SW 1271 (cell line): ENCODE data around the gene OSBPL1A.
"Not testable (repeated sequence)": the region's sequence is repeated elsewhere in the genome, so short reads cannot be mapped to it uniquely, and the experiment has no call there.

Experiments
- DNase-seq, 2 experiments: peaks; one replicate each; lab custom pipeline; 2025; lab: John Stamatoyannopoulos, UW

The OSBPL1A gene

DNA sequence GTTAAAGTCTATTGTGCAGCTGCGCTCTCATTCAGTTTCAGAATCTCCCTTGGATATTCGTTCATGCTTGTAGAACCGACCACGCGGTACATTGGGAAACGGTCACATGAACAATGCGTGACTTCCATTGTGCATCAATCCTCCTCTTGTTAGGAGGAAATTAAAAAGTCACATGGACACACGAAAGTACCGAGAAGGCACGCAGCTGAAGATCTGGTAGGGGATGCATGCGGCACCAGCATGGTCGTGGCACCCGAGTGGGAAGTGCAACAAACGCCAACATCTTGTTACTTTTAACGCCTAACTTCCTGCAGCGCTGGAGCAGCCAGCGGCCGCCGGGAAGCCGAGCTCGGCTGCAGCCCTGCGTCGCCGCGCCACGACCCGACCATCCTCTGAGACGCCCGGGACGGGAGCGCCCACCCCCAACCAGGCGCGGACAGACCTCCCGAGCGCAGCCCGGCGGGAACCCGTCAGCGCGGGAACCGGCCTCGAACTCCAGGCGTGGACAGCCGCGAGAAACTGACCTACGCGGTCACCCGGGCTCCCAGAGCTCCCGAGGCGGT is 412 bp downstream of the OSBPL1A start:
- peak; percentile 28 to 52 for DNase-seq

DNA sequence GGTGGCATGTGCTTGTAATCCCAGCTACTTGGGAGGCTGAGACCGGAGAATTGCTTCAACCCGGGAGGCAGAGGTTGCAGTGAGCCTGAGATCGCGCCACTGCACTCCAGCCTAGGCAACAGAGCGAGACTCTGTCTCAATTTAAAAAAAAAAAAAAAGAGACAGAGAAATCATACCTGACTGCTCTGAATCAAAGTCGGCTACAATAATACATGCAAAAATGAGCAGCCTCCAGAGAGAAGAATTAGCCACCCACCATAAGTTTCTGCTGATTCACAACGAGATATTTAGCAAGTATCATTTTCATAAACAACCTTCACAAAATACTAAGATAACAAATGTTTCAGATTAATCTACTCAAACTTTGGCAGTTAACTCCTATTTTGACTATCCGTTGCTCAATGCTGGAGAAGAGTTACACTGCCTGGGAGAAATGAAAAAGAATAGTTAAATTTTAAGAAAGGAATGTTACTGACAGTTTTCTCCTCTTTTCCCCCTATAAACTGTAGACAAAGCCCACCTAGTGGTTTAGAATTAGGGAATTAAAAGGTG is 1.5 kb downstream of the OSBPL1A start:
- DNase-seq, result no peak

DNA sequence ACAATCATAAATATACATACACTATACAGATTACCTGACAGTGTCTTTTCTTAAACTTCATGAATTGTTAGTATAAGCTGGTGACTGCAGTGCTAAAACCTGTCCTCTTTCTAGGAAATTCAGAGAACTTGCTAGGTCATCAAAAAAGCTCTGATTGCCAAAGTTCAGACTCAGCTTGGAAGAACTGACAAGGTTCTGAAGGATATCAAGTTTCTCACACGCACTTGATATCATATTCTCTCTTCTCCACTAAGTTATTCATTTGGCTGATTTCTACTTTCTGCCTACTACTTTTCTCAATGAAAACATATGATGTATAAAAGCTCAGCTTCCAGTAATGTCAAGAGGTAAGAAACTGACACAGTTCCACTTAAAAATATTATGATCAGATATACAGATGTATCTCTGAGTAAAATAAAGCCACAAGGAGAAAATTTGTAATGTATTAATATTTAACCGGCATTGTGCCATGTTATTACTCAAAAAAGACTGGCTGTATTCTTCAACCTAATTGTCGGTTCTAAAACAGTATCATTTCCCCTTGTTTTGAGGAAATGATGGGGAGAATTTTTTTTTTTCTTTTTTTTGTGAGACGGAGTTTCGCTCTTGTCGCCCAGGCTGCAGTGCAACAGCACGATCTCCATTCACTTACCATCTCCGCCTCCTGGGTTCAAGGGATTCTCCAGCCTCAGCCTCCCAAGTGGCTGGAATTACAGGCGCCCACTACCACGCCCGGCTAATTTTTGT is 2.4 kb downstream of the OSBPL1A start:
- no peak for DNase-seq

- no peak for DNase-seq
Observed at GRCh38 chr18:24388957-24389356, 8.7 kb downstream of the OSBPL1A start.

DNA sequence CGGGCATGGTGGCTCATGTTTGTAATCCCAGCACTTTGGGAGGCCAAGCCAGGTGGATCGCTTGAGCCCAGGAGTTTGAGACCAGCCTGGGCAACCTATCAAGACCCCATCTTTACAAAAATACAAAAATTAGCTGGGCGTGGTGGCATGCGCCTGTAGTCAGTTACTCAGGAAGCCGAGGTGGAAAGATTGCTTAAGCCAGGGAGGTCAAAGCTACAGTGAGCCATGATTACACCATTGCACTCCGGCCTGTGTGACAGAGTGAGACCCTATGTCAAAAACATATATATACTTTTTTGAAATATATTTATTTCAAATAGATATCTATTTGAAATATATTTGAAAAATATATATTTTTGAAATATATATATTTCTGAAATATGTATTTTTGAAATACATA is 10.9 kb downstream of the OSBPL1A start:
- DNase-seq, result no peak

- no peak for DNase-seq
Observed at GRCh38 chr18:24381126-24381525, 16.5 kb downstream of the OSBPL1A start.

DNA sequence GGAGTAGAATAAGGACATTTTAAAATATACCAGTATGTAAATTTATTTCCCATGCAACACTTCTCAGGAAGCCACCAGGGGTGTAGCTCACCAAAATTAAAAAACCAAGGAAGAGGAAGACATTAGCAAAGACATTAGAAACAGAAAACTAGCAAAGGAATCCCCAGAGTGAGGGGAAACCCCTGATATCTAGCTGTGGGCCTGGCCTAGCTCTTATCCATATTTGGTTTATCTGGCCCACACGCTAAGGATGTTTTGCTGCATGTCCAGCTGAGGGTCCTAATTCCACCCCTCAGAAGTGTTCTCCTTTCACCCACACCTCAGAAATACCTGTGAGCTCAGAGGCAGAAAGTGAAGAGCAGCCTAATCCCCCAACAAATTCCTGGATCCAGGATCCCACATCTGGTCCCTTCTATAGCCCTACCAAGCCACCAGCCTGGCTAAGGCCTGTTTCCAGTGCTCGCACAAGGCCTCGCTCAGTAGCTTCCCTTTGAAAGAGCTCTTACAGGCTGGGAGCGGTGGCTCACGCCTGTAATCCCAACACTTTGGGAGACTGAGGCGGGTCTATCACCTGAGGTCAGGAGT is 17.4 kb downstream of the OSBPL1A start:
- no peak for DNase-seq

- DNase-seq, result no peak
Observed at GRCh38 chr18:24378598-24378997, 19.0 kb downstream of the OSBPL1A start.

DNA sequence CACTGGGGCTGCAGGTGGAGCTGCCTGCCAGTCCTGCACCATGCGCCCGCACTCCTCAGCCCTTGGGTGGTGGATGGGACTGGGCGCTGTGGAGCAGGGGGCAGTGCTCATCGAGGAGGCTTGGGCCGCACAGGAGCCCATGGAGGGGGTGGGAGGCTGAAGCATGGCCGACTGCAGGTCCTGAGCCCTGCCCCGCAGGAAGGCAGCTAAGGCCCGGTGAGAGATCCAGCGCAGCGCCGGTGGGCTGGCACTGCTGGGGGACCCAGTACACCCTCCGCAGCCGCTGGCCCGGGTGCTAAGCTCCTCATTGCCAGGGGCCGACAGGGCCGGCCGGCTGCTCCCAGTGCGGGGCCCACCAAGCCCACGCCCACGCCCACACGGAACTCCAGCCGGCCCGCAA is 21.1 kb downstream of the OSBPL1A start:
- not testable (repeated sequence) for DNase-seq

DNA sequence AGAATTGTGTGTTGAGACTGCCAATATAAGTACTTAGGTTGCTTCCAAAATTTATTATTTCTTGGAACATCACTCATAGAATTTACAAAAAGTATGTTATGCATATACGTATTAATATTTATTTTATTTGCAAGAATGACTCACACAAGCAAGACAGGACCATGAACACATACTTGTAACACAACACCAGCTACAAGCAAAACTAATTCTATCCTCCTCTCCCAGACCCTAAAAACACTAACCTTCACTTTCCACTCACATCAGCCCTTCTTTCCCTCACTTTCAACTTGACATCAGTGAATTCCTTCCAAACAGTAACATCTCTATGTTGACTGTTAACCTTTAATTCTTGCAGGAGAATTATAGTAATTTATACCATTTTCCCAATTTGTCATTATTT is 24.3 kb downstream of the OSBPL1A start:
- no peak for DNase-seq

- no peak for DNase-seq
Observed at GRCh38 chr18:24372279-24372872, 25.2 kb downstream of the OSBPL1A start.

- no peak for DNase-seq
Observed at GRCh38 chr18:24370120-24370519, 27.5 kb downstream of the OSBPL1A start.

DNA sequence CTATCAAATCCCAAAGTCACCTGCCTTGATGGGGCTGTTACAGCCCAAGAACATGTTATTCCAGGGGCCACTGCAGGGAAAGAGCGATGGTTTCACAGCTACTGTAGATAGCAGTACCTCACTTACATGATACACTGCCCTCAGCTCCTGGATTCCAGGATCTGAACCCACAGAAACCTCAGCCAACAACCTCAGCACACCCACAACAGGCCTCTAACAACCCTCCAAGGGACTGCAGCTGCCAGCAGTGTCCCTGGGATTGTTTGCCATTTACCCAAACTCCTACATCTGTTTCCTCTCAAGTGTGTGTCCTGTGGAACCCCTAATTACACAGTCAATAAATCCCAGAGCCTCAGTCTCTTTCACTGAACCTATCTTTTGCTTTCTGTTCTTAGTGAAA is 28.2 kb downstream of the OSBPL1A start:
- no peak for DNase-seq

- no peak for DNase-seq
Observed at GRCh38 chr18:24368749-24369148, 28.9 kb downstream of the OSBPL1A start.

DNA sequence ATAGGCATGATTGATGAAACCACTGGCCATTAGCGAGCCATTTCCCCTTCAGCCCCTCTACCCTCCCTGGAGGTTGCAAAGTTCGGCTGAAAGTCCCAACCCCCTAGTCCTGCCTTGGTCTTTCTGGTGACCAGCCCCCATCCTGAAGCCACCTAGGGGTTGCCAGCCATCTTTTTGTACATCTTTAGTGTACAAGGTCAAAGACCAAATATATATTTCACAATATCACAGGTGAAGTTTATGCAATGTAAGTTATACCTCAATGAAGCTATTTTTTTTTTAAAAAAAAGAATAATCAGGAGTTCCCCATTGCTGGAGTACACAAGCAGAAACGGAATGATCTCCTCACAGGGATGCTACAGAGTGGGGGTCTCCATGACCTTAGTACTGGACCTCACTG is 31.3 kb downstream of the OSBPL1A start:
- DNase-seq, result no peak

- DNase-seq, result no peak
Observed at GRCh38 chr18:24364177-24364576, 33.4 kb downstream of the OSBPL1A start.

GRCh38 chr18:24362757-24363156 is 34.9 kb downstream of the OSBPL1A start:
- DNase-seq, result no peak

- peak in 1 of 2 experiments; percentile 30 for DNase-seq
Observed at GRCh38 chr18:24359787-24360530, 37.7 kb downstream of the OSBPL1A start.

DNA sequence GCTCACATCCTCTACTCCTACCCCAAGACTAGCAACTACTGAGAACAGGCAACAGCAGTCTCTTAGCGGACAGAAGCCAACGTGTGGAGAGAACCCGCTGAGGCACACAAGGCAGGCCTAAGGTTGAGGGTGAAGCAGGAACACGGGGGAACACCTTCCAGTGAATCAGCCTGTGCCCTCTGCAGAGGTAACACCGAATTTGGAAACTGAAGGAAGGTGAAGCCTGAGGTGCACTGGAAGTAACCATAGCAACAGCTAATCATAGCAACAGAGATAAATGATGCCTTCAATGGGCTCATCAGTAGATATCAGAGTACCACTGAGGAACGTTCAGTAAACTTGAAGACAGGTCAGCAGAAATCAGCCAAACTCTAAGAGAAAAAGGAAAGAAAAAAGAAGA is 43.3 kb downstream of the OSBPL1A start:
- no peak for DNase-seq

- DNase-seq, result no peak
Observed at GRCh38 chr18:24346254-24346653, 51.4 kb downstream of the OSBPL1A start.

DNA sequence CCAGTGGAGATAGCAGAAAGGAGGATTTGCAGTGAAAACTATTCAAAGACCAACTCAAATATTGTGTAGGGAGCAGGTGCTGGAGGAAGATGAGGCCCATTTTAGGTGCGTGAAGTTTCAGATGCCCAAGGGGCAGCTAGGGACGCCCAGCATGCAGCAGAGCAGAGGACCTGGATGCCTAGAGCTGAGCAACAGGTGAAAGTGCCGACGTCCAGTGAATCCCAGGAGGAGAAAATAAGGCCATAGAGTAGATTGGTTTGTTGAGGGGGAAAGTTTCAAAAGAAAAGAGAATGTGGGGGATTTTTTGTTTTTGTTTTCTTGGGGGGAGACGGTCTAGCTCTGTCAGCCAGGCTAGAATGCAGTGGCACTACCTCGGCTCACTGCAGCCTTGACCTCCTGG is 53.1 kb downstream of the OSBPL1A start:
- DNase-seq, result no peak

DNA sequence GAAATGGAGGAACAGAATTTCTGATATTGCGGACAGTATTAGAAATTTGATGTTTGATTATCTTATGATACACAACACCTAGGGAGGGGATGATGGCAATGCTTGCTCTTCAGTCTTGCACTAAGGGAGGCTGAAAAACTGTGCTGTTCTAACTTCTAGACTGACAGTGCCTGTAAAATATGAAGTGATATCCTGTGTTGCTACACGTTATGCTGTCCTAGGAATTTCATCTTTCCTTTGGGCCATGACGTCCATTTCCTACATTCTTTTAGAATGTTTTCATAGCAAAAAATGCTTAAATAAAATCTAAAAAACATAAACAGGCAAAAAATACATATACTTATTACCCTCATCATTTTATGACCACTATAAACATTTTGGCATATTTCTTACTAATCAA is 55.3 kb downstream of the OSBPL1A start:
- DNase-seq, result no peak
